Calu3 (cell line): ENCODE results near the gene RTKN. TPM values are rescaled to one million over a fixed set of nuclear protein-coding genes. Genes with fewer than 3 reads are reported as not detected.
A peak's percentile ranks its signal among the peaks of the same experiment; 100 is the strongest.
"Not testable (repeated sequence)": the region's sequence is repeated elsewhere in the genome, so short reads cannot be mapped to it uniquely, and the experiment has no call there.

Source experiments
- BruUV-seq: library from RNA; stranded (reverse); fragments of 400-500 nt; replicated peaks from 2 replicates; lab custom pipeline; 2021; lab: Mats Ljungman, UMichigan
- CTCF ChIA-PET: fragments of 300-600 bp; sonication (Branson Sonifier 250); formaldehyde crosslinking; loops from one replicate; lab custom pipeline; 2022; ENCODE audit warnings: antibody characterized with exemption; lab: Charles Lee
- DNase-seq: peaks from one replicate; pipeline ENCODE4 v3.0.0; 2022
- H3K27ac Mint-ChIP-seq: one replicate; pipeline ENCODE4 v1.8.0; 2022; ENCODE audit warnings: mixed read lengths; ENCODE audit not compliant: unreplicated experiment
- H3K27me3 Mint-ChIP-seq: one replicate; pipeline ENCODE4 v1.8.0; 2022; ENCODE audit warnings: mixed read lengths; ENCODE audit not compliant: unreplicated experiment
- H3K36me3 Mint-ChIP-seq: one replicate; pipeline ENCODE4 v1.8.0; 2022; ENCODE audit warnings: mild to moderate bottlenecking, moderate library complexity, mixed read lengths; ENCODE audit not compliant: insufficient read depth, unreplicated experiment
- H3K4me1 Mint-ChIP-seq: one replicate; pipeline ENCODE4 v1.8.0; 2022; ENCODE audit warnings: mild to moderate bottlenecking, low read depth, mixed read lengths; ENCODE audit not compliant: unreplicated experiment
- H3K4me3 Mint-ChIP-seq: one replicate; pipeline ENCODE4 v1.8.0; 2022; ENCODE audit warnings: mild to moderate bottlenecking, low read depth, moderate library complexity, mixed read lengths; ENCODE audit not compliant: unreplicated experiment
- H3K9me3 Mint-ChIP-seq: one replicate; pipeline ENCODE4 v1.8.0; 2022; ENCODE audit warnings: low read depth, mixed read lengths; ENCODE audit not compliant: unreplicated experiment
- CTCF ChIP-seq: fragments of 200-600 bp; IDR thresholded peaks from one replicate; pipeline ENCODE4 v1.8.0; 2022; ENCODE audit warnings: antibody characterized with exemption; ENCODE audit not compliant: unreplicated experiment
- intact Hi-C: fragments of 100-400 bp; cut with micrococcal nuclease; formaldehyde crosslinking; loops from one replicate; pipeline ENCODE4 v1.10.0; 2022; ENCODE audit not compliant: unreplicated experiment
- total RNA-seq: library from RNA; stranded (reverse); gene quantifications from 2 replicates; pipeline ENCODE4 v1.2.3, GENCODE V29; 2022

RTKN gene
- total RNA-seq, 1 experiment from 2014 or later = 97.6 TPM

GRCh38 chr2:74444498-74445318, 3.0 kb upstream of the RTKN start:
- Mint-ChIP-seq H3K27ac (peak overlapping the region; percentile 54), H3K36me3 (peaks cover 31% of the 10 kb centered on the region), H3K9me3 (no peaks in the 10 kb centered on the region), H3K4me3 (peak overlapping the region; percentile 43), H3K4me1 (peaks cover 29% of the 10 kb centered on the region), H3K27me3 (peaks cover 12% of the 10 kb centered on the region)
- no TSS peak for BruUV-seq
- intact Hi-C loops = no loop called here
- TF ChIP-seq CTCF = no peak
- CTCF ChIA-PET = interaction anchor here (0.8 kb wide), 1 partner anchor 13 kb away, joined by 3 read pairs; the partner anchor contains the start of gene WBP1
- DNase-seq = no peak

GRCh38 chr2:74442483-74443297, 953 bp upstream of the RTKN start:
- intact Hi-C loops, BruUV-seq, H3K9me3 Mint-ChIP-seq, DNase-seq: not testable (repeated sequence)
- H3K36me3 Mint-ChIP-seq = peaks cover 38% of the 10 kb centered on the region
- CTCF ChIA-PET = interaction anchor here (0.9 to 1.1 kb wide), 5 partner anchors 12 to 43 kb away, joined by 3 to 8 read pairs (median 5); partner anchors contain the start of genes C2orf81, INO80B, WBP1 and WDR54
- H3K4me3 Mint-ChIP-seq = peak overlapping the region; percentile 97
- peaks cover 47% of the 10 kb centered on the region for H3K4me1 Mint-ChIP-seq
- peaks cover 12% of the 10 kb centered on the region for H3K27me3 Mint-ChIP-seq
- H3K27ac Mint-ChIP-seq = peak overlapping the region; percentile 100

- TF ChIP-seq CTCF = no peak
- Mint-ChIP-seq H3K27ac (peak overlapping the region; percentile 100), H3K4me3 (peak overlapping the region; percentile 97), H3K4me1 (peaks cover 47% of the 10 kb centered on the region), H3K36me3 (peaks cover 38% of the 10 kb centered on the region), H3K9me3 (no peaks in the 10 kb centered on the region), H3K27me3 (peaks cover 12% of the 10 kb centered on the region)
- no peak for DNase-seq
- intact Hi-C loops = loop anchor here (1.0 to 2.0 kb wide), 2 partner anchors 14 to 42 kb away; partner anchors contain the start of genes INO80B and TTC31
- no TSS peak for BruUV-seq
- CTCF ChIA-PET = no interaction called here
These were observed 507 bp downstream of the RTKN start for GRCh38 chr2:74441170-74441689.

- H3K27me3 Mint-ChIP-seq = peaks cover 10% of the 10 kb centered on the region
- BruUV-seq = TSS peak; percentile 43
- H3K9me3 Mint-ChIP-seq = no peaks in the 10 kb centered on the region
- H3K4me1 Mint-ChIP-seq = peaks cover 47% of the 10 kb centered on the region
- H3K36me3 Mint-ChIP-seq = peaks cover 38% of the 10 kb centered on the region
- CTCF ChIA-PET = interaction anchor here (0.9 to 1.3 kb wide), 3 partner anchors 19 to 42 kb away, joined by 4 to 5 read pairs (median 4); partner anchors contain the start of genes C2orf81, CCDC142, MOGS and TTC31
- H3K4me3 Mint-ChIP-seq = peak overlapping the region; percentile 97
- peak; percentile 92 for DNase-seq
- TF ChIP-seq CTCF = no peak
- H3K27ac Mint-ChIP-seq = peak overlapping the region; percentile 100
- intact Hi-C loops = loop anchor here (1.0 to 2.0 kb wide), 2 partner anchors 14 to 43 kb away; partner anchors contain the start of genes INO80B and TTC31
These were observed 1.2 kb downstream of the RTKN start for GRCh38 chr2:74440378-74441169.
